Bronchial epithelial cell (primary cell): ENCODE data around the gene FAAP100. TPM values are rescaled to one million over a fixed set of nuclear protein-coding genes. Genes with fewer than 3 reads are reported as not detected.

Experiments used
- DNase-seq: peaks from one replicate; pipeline ENCODE4 v3.0.0-alpha.2; 2010; ENCODE audit warnings: low read depth
- FAIRE-seq: peaks from 2 replicates; lab custom pipeline; 2011; peaks lifted over from hg19 to GRCh38; lab: Jason Lieb, UNC
- H3K27me3 ChIP-seq: 2 replicates; pipeline ENCODE4 v1.5.1; 2011; ENCODE audit warnings: low read length; ENCODE audit not compliant: control insufficient read depth, insufficient read depth
- H3K36me3 ChIP-seq: 2 replicates; pipeline ENCODE4 v1.5.1; 2011; ENCODE audit warnings: low read length; ENCODE audit not compliant: control insufficient read depth, insufficient read depth
- H3K4me3 ChIP-seq: 2 replicates; pipeline ENCODE4 v1.5.1; 2011; ENCODE audit warnings: mild to moderate bottlenecking, low read depth, low read length, control low read depth
- CTCF ChIP-seq: IDR thresholded peaks from 2 replicates; pipeline ENCODE4 v1.5.1; 2011; ENCODE audit warnings: mild to moderate bottlenecking, moderate library complexity, low read length, control low read depth, inconsistent platforms; ENCODE audit not compliant: insufficient read depth, severe bottlenecking
- total RNA-seq: library from RNA; depleted of rRNA; stranded (reverse); fragments of >200 nt; gene quantifications from 2 replicates; pipeline ENCODE4 v1.2.1, GENCODE V29; 2014

FAAP100 gene
- total RNA-seq, 1 donor from 2014 or later, result 10.5 TPM

- TF ChIP-seq CTCF, result no peak
- FAIRE-seq, result no peak
- peaks cover 16% of the 10 kb centered on the region for H3K36me3 ChIP-seq
- peak; percentile 41 for DNase-seq
- no peak overlapping the region for H3K4me3 ChIP-seq
- no peaks in the 10 kb centered on the region for H3K27me3 ChIP-seq
Observed at GRCh38 chr17:81563861-81564586, 11.9 kb upstream of the FAAP100 start.

- FAIRE-seq (no peak), DNase-seq (no peak)
- Histone ChIP-seq H3K36me3 (peaks cover 30% of the 10 kb centered on the region), H3K27me3 (no peaks in the 10 kb centered on the region), H3K4me3 (no peak overlapping the region)
- no peak for TF ChIP-seq CTCF
Observed at GRCh38 chr17:81561494-81561885, 9.3 kb upstream of the FAAP100 start.

- peaks cover 21% of the 10 kb centered on the region for H3K36me3 ChIP-seq
- DNase-seq (no peak), FAIRE-seq (no peak)
- TF ChIP-seq CTCF, result no peak
- H3K4me3 ChIP-seq, result no peak overlapping the region
- H3K27me3 ChIP-seq, result no peaks in the 10 kb centered on the region
Observed at GRCh38 chr17:81558941-81559806, 7.0 kb upstream of the FAAP100 start.

GRCh38 chr17:81558115-81558468 is 5.9 kb upstream of the FAAP100 start:
- Histone ChIP-seq H3K36me3 (peaks cover 21% of the 10 kb centered on the region), H3K27me3 (no peaks in the 10 kb centered on the region), H3K4me3 (no peak overlapping the region)
- FAIRE-seq (no peak), DNase-seq (no peak)
- TF ChIP-seq CTCF, result no peak

GRCh38 chr17:81557276-81558114 is 5.3 kb upstream of the FAAP100 start:
- no peak for FAIRE-seq
- no peaks in the 10 kb centered on the region for H3K27me3 ChIP-seq
- no peak for DNase-seq
- no peak for TF ChIP-seq CTCF
- peaks cover 21% of the 10 kb centered on the region for H3K36me3 ChIP-seq
- H3K4me3 ChIP-seq, result no peak overlapping the region
